HG03378 (cell line): ENCODE data around the gene MTIF3.
"Not testable (repeated sequence)": the region's sequence is repeated elsewhere in the genome, so short reads cannot be mapped to it uniquely, and the experiment has no call there.

ENCODE experiments used
- ATAC-seq: cut with Tn5 transposase; IDR thresholded peaks from one replicate; pipeline ENCODE4 v1.9.1; 2021; ENCODE audit warnings: mild to moderate bottlenecking, moderate library complexity; ENCODE audit not compliant: unreplicated experiment

Gene MTIF3

DNA sequence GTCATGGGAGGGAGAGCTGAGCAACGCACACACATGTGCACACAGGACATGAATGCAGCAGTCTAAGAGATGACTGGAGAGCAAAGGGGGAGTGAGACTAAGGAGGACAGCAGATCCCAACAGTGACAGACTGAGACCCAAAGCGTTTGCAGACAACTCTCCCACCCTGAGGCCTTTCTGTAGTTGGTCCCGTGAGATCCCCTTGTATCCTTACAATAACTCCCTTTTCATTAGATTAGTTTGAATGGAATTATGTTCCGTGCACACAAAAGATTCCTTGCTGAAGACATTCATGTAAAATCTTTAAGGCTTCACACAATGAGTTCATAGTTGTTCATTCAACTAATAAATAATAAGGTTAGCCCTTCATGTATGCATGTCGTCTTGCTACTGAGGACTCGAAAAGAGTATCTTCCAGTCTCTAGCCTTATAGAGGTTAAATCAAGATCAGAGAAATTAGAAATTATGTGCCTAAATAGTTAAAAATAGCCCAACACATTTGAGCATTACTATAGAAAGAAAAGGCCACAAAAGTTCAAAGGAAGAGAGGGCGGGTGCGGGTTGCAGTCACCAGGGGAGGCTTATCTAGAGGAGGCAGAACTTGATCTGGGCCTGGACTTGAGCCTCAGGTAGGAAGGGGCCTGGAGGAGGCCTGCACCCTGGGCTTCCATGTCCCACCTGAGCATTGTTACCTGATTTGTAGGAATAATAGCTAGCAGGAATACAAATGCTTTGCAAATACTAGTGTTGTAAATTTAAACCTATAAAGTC, 29.1 kb downstream of the MTIF3 start:
- no peak for ATAC-seq

DNA sequence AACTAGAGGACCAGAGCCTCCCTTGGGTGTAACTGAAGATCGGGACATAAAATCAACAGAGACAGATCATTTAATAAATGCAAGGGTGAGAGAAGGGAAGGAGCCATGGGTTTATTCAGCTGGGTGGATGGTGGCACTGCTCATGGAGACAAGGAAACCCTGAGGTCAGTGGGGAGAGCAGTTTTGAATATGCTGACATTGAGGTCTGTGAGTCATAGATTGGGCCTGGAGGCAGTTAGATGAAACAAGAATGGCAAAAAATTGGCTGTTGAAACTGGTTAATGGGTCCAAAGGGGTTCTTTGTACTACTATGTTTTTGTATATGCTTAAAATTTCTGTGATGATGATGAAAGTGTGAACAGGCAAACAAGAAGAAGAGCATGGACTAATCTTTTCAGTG, 31.0 kb downstream of the MTIF3 start:
- ATAC-seq, result no peak

DNA sequence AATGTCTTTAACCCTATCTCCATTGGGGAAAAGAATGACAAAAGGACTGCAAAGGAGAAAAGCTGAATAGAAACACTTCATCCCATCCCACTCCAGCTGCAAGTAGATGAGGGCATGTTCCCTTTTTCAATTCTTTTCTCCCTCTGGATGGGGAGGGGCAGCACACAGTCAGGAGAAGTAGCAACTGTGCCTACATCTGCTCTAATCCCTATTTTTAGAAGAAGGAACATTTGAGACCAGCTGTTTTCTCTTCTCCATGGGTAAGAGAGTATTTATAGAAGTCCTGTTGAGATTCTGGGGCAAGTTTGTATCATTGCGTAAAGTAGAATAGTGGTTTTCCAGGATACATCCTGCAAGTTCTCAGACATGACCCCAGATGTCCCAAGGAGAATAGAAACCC, 35.2 kb downstream of the MTIF3 start:
- no peak for ATAC-seq

DNA sequence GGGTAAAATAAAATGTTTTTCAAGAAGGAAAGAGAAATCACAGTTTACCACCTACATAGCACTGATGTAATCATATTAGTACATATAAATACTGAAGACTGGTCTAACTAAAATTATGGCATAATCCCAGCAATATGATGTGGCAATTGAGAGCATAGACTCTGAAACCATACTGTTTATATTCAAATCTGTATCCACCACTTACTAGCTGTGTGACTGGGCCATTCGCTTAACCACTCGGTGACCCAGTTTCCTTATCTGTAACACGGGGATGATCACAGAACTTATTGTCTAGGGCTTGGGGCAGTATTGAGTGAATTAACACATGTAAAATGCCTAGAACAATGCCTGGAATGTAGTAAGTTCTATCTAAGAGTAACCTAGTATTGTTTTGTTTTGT, 39.0 kb downstream of the MTIF3 start:
- ATAC-seq, result no peak

DNA sequence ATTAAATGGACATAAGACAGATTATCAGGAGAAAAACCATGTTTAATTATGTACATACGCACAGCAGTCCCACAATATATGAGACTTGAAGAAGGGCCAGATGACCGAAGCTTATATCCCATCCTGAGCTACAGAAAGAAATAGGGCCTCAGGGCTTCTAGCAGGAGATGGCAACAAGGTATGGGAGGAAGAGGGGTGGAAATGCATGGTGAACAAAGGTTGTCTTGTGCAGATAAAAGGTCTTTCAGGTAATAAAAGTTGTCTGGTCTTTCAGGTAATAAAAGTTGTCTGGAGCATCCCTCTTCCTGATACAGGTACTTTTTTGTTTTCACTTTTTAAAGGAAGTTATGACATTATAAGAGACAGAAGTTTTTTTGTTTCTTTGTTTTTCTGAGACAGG, 41.4 kb downstream of the MTIF3 start:
- no peak for ATAC-seq

DNA sequence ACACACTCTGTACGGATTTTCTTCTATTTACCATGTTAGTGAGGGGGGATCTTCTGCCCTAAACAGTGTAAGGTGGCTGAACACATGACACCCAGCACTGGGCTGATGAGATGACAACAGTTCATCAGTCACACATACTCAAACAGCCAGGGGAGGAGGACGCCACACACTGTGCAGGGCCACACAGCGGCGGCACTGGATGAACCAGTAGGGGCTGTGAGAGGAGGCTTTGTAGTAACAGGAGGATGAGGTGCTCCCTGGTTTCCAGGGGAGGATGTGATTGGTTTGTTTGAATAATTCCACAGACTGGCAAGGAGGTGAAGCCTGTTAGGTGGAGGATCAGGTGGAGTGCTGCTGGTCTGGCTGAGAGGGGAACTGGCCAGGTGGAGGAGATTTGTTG, 42.3 kb downstream of the MTIF3 start:
- ATAC-seq, result no peak

DNA sequence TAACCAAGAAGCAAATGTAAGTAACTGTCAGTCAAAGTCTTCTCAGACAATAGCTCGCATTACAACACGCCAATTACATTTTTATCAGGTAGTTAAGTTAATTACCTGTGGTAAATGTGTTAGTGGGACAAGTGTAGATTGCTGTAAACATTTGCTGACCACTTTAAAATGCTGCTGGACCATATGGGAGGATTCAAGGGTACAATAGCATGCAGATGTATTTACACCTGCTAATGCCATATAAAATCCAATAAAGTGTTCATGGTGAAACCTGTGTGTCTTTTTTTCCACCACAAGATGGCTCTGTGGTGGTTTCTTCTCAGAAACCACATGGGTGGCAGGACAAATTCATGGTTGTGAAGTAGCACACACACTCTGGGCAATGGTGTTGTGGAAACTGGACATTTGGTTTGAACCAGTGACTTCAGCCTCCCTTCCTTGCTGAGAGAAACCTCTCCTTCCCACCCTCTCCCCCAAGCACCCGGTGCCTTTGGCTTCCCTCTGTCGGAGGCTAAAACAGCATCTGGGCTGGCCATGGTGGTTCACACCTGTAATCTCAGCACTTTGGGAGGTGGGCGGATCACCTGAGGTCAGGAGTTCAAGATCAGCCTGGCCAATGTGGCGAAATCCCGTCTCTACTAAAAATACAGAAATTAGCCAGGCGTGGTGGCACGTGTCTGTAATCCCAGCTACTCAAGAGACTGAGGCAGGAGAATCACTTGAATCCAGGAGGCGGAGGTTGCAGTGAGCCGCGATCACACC, 44.0 kb downstream of the MTIF3 start:
- ATAC-seq, result no peak

DNA sequence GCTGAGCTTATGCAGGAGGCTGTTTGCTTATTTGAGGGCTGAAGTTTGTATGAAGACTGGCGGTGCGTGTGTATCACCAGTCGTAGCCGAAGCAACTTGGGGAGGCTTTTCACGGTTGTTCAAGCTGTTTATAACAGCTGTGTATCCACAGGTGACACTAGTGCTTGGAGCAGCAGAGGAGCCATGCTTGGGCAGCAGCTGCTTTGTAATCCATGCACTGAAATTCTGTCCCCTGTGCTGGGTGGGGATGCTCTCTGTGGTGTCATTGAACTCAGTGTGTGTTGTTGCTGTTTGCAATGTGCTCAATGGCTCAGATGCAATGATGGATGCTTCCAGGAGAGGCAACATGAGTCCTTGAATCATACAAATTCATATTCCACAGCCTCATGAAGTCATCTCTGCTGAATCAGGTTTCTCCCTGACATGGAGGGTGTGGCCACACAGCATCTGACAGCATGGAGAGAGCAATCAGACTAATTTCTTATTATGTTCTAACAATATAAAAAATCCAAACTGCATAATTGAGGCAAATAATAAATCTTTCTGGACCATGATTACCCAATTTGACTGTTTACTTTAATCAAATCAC, 44.7 kb downstream of the MTIF3 start:
- no peak for ATAC-seq

DNA sequence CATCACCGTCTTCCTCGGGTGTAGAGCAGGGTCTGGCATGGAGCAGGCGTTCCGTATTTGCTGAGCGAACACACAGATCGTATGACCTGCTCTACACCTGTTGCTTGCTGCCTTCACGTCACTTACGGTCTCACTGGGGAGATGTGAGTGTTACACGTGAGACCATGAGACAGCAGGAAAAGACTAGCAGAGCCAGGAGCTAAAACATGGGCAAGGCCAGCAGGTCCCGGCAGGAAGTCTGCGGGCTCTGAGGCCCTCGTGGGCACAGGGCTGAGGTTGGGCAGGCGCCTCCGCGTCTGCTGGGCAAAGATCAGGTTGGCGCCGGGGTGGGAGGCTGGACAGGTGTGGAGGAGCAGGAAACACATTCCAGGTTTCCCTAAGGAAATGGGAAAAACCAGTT, 45.7 kb downstream of the MTIF3 start:
- ATAC-seq, result no peak

DNA sequence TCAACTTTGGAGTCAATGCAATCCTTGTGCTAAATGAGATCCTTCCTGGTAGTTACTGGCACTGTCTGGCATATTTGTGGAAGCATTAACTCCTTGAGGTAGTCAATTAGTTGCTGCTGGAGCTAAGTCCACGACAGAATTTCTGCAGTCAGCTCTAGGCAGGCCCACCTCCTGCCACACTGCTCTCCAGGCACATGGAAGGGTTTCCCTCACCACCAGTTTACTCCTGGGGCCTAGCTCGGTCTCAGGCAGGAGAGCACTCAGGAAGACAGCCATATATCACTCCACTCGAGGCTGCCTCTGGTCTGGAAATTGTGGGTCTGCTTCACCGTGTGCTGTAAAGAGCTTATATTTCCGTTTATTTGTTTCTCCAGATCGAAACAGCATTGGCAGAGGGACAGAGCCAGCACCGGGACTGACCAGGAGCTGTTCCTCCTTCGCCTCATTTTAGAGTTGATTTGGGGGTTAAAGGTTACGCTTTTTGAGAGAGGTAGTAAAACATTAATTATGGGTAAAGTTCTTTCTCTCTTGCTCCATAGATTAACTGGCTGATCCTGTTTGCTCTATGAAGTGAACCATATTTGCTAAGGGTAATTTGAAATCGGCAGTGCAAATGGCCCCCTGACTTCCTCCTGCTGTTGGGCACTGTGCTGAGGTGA, 46.5 kb downstream of the MTIF3 start:
- ATAC-seq, result no peak

DNA sequence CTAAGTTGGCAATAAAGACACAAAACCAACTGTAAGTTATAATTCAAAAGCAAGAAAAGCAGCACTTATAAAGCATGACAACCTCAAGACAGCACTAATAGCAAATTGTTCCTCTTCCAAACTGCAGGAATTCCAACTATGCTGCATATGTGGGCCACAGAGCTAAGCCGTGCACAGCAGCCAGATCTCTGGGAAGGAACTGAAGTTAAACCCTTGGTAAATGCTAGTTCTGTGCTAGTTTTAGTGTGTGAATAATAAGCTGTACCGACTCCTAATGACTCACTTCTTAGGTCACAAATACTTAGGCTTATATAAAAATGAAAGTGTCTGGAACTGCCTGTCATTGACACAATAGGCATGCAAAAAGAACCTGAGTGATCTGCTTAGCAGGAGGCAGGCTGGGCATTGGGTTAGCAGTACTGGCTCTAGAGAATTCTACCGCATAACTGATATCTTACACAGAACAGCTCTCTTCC, 47.1 kb downstream of the MTIF3 start:
- ATAC-seq, result no peak

DNA sequence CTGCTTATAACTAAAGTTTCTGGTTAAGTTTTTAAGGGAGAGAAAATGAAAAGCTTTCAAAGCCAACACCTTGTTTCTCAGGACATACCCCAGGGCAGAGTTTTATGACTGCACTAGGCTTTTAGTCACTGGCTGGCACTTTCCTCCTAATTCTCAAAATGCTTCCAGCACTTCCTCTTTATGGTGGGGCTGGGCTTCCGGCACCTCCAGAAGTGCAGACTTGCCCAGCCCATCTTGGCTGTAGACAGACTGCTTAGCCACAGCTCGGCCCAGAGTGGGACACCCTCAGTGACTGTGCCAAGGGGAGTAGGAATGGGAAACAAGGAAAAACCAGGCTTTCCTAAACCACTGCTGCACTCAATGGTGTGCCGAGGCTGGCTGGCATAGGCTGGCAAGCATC, 49.2 kb downstream of the MTIF3 start:
- no peak for ATAC-seq

DNA sequence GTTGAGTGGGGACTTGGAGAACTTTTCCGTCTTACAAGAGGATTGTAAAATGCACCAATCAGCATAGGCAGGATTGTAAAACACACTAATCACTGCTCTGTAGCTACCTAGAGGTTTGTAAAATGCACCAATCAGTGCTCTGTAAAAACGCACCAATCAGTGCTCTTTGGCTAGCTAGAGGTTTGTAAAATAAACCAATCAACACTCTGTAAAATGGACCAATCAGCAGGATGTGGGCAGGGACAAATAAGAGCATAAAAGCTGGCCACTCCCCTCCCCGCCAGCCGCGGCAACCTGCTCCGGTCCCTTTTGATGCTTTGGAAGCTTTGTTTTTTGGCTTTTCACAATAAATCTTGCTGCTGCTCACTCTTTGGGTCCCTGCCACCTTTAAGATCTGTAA, 50.0 kb downstream of the MTIF3 start:
- not testable (repeated sequence) for ATAC-seq

DNA sequence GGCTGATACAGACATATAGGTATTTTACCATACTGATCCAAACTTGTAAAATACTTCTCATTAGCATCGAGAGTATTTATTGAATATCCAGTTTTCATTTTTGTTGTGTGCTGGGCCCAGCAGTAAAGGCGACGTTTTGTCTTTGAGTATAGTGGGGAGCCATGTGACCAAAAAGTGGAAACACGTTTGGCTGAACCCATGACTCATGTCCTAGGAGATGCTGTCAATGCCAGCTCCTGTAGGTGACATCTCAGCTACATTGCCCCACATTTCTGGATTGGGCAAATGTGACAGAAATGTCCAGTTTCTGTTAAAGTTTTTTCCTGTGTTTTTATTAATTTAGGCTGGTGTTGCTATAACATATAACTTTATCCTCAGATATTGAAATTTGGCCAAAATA, 52.0 kb downstream of the MTIF3 start:
- no peak for ATAC-seq

DNA sequence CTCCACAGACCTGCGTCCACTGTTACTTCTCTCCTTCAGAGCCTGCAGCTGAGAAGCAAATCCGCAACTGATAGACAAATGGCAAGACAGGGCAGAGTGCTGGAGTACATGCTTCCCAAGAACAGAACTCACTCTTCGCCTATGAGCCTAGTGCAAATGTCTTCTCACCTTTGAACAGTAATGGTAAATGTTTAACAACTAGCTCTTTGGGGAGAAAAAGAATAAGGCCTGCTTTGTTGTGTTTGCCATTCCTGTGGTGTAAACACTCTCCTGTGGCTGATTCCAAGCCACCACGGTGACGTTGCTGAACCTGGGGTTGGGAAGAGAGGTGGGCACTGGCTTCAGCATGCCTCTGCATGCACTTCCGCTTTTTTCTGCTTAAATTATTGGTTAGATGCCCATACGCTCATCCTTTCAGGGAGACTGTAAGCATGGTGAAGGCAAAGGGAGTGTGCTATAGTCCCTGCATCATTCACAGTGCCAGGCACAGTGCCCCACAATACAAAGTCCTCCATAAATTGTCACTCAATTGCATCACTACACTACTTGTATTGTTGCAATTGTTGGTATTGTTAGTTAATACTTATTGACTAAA, 54.0 kb downstream of the MTIF3 start:
- no peak for ATAC-seq

DNA sequence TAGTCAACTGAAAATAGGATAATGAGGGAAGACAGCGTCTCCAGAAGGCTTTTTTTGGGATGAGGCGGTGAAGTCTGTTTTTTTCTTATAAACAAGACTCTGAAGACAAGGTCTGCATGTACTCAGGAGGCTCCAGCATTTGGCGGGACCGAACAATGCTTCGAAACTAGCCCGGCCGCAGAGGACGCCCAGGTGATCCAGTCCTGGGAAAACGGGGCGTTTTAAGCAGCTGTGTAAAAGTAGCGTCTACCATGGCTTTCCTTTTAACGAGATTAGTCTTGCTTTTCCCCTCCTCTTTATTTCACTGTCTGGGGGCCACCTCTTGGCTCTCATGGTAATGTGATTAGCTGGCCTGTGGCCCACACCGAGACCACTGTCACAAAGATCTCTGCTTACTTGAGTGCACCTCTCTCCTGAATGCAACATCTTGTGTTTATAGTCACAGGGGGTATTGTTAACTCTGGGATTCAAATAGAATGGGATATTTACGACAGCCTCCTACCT, 55.3 kb downstream of the MTIF3 start:
- no peak for ATAC-seq

DNA sequence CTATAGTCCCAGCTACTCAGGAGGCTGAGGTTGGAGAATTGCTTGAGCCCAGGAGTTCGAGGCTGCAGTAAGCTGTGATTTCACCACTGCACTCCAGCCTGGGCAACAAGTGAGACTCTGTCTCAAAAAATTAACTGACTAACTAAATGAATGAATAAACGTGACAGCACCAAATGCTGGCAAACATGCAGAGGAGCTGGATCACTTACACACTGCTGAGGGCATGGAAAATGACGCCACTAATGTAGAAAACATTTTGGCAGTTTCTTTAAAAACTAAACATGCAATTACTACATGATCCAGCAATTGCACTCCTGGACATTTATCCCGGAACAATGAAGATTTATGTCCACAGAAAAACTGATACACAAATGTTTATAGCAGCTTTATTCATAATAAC, 57.3 kb downstream of the MTIF3 start:
- no peak for ATAC-seq

DNA sequence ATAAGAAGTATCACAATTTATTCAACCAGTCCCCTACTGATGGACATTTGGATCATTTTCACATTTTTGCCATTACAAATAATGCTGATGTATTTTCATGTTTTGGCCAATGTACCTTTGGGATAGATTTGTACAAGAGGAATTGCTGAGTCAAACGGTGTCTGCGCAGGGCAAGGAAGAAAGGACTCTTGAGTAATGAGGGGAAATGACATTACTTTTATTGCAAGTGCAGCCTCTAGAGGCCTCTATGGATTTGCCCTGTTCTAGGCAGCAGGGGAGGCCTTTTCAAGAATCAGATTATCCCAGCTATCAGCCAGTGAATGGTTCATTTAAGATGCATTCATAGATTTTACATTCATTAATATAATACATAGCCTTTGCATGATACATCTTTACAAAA, 58.9 kb downstream of the MTIF3 start:
- no peak for ATAC-seq

DNA sequence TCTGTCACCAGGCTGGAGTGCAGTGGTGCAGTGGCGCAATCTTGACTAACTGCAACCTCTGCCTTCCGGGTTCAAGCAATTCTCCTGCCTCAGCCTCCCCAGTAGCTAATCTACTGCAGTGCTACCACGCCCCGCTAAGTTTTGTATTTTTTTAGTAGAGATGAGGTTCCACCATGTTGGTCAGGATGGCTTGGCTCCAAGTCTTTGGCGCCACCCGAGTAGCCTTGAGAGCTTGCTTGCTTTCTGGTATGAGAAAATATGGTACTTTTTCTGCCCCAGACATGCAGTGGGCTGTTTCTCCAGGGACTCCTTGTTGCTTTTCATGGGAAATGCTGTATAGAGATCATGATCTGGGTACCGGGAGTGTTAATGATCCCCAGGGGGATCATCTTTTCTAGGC, 60.5 kb downstream of the MTIF3 start:
- ATAC-seq, result no peak

DNA sequence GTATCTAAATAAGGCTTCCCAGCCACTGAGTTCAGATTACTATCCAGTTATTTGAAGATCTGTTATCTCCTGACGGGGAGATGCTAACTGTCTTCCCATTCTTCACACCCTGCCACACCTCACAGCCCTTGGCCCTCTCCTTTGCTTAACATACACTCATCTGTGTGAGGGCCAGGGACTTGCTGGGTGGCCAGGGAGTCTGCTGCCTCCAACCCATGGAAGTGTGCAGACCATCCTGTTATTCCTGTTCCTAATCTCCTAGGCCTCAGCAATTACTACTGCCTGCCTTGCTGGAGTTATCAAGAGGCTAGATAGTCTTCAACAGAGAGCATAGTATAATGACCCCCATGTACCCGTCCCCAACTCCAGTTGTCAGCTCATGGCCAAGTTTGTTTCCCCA, 62.1 kb downstream of the MTIF3 start:
- ATAC-seq, result no peak
